Effector memory CD4-positive, alpha-beta T cell (primary cell): ENCODE measurements around the gene UGT1A6.

Source experiments
- DNase-seq, 3 donors: peaks; one replicate each; pipeline ENCODE4 v3.0.0-alpha.2; 2020
- H3K27ac ChIP-seq: 2 replicates; pipeline ENCODE4 v1.7.0; 2013; ENCODE audit warnings: mild to moderate bottlenecking, low read length, moderate library complexity; ENCODE audit not compliant: insufficient read depth, poor library complexity, severe bottlenecking
- H3K27me3 ChIP-seq: replicated peaks from 2 replicates; pipeline ENCODE4 v1.7.0; 2013; ENCODE audit warnings: mild to moderate bottlenecking, low read length; ENCODE audit not compliant: insufficient read depth, control insufficient read depth, poor library complexity, severe bottlenecking
- H3K36me3 ChIP-seq: 2 replicates; pipeline ENCODE4 v1.7.0; 2013; ENCODE audit warnings: mild to moderate bottlenecking, low read length, moderate library complexity; ENCODE audit not compliant: control insufficient read depth, insufficient read depth
- H3K4me1 ChIP-seq: 2 replicates; pipeline ENCODE4 v1.7.0; 2013; ENCODE audit warnings: low read length, mild to moderate bottlenecking; ENCODE audit not compliant: control insufficient read depth, insufficient read depth, poor library complexity, severe bottlenecking
- H3K4me3 ChIP-seq: 2 replicates; pipeline ENCODE4 v1.7.0; 2013; ENCODE audit warnings: low read length, low read depth, mild to moderate bottlenecking; ENCODE audit not compliant: insufficient read depth, poor library complexity, severe bottlenecking
- H3K9me3 ChIP-seq: 2 replicates; pipeline ENCODE4 v1.7.0; 2013; ENCODE audit warnings: mild to moderate bottlenecking, low read length, moderate library complexity; ENCODE audit not compliant: control insufficient read depth

Gene UGT1A6

DNA sequence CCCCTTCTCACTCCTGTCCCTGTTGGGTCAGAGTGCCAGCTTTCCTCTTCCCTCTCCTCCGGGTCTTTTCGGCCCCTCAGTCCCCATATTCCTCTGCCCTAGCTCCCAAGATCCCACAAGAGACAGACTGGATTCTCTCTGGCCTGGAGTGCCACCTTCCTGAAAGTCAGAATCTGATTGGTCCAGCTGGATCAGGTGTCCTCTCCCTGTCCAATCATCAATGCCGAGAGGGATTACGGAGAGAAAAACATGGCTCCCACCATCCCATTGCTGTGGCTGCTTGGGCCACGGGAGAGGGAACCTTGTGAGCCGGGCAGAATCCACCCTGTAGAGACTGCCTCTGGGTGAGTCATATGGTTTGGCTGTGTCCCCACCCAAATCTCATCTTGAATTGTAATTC lies 82.7 kb downstream of the UGT1A6 start:
- H3K9me3 ChIP-seq, result peaks cover 3% of the 10 kb centered on the region
- no peak overlapping the region for H3K27ac ChIP-seq
- no peaks in the 10 kb centered on the region for H3K36me3 ChIP-seq
- no peaks in the 10 kb centered on the region for H3K4me1 ChIP-seq
- no peaks in the 10 kb centered on the region for H3K27me3 ChIP-seq
- no peak for DNase-seq
- no peak overlapping the region for H3K4me3 ChIP-seq

DNA sequence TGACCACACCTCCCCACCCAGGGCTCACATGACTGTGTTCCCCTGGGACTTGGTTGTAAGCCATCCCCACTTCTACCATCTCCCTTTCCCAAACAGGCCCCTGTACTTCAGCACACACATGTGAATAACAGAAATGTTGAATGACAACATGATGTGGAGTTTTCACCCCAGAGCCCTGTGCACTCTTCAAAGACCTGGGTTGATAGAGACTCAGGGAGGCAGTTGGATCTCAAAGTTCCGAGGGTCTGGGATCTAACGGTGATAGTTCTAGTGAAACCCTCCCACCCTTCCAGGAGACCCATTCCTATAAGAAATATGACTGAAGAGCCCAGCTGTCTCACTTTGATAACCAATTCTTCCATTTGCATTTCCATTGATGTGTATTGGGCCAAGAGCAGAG lies 85.3 kb downstream of the UGT1A6 start, which contains the start of gene MROH2A:
Gene MROH2A, plus strand, starts transcription at position 301 of the 400 bp plus-strand sequence. CDS start 1,029 bp downstream, outside the sequence.
- Histone ChIP-seq H3K4me1 (no peaks in the 10 kb centered on the region), H3K27me3 (no peaks in the 10 kb centered on the region), H3K27ac (no peak within 1 kb of the TSS), H3K36me3 (no peaks in the 10 kb centered on the region), H3K4me3 (no peak within 1 kb of the TSS), H3K9me3 (peaks cover 3% of the 10 kb centered on the region)
- DNase-seq, result no peak

DNA sequence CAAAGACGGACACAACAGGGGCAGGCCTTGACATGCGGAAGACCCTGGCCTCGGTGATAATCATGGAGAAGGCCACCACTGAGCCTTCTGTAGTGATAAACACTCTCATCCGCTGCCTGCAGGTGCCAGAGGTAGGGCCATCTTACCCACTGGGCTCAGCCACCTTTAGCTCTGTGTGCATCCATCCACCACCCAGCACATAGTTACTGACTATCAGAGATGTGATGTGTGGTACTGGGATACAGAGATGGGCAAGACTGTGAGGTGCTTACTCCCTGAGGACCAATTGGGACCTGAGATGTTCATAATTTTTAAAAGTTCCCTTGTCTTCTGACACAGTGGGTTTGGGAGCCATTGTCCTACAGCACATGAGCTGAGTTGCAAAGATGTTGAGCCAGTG lies 87.0 kb downstream of the UGT1A6 start:
- Histone ChIP-seq H3K4me3 (no peak overlapping the region), H3K4me1 (no peaks in the 10 kb centered on the region), H3K9me3 (peaks cover 3% of the 10 kb centered on the region), H3K36me3 (no peaks in the 10 kb centered on the region), H3K27ac (no peak overlapping the region), H3K27me3 (no peaks in the 10 kb centered on the region)
- no peak for DNase-seq

DNA sequence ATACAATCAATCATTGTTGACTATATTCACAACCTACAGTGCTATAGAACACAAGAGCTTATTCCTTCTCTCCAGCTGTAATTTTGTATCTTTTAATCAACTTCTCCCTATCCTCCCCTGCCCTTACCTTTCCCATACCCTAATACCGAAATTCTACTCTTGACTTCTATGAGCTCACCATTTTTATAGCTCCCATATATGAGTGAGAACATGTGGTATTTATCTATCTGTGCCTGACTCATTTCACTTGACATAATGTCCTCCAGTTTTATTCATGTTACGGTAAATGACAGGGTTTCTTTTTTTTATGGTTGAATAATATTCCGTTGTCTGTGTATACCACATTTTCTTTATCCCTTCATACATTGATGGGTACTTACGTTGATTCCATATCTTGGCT lies 88.1 kb downstream of the UGT1A6 start:
- no peaks in the 10 kb centered on the region for H3K36me3 ChIP-seq
- H3K27ac ChIP-seq, result no peak overlapping the region
- H3K4me1 ChIP-seq, result no peaks in the 10 kb centered on the region
- H3K9me3 ChIP-seq, result no peaks in the 10 kb centered on the region
- no peak for DNase-seq
- no peaks in the 10 kb centered on the region for H3K27me3 ChIP-seq
- no peak overlapping the region for H3K4me3 ChIP-seq

DNA sequence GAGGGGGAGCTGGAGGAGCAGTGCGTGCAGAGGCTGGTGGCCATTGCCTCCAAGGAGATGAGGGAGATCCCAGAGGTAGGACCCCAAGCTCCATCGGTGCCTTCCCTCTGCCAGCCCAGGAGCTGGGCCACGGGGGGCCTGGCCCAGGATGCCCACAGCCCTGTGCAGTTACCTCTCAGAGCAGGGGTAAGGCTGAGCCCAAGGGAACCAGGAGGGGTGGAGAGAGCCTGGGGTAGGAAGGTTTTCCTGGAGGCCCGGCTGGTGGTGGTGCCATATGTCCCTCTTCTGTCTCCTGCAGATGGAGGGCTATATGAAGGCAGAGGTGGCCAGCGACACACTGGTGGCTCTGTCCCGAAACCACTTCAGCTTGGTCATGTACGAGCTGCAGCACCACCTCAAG lies 96.9 kb downstream of the UGT1A6 start:
- no peaks in the 10 kb centered on the region for H3K9me3 ChIP-seq
- H3K27me3 ChIP-seq, result no peaks in the 10 kb centered on the region
- H3K4me3 ChIP-seq, result no peak overlapping the region
- no peak for DNase-seq
- H3K4me1 ChIP-seq, result no peaks in the 10 kb centered on the region
- H3K27ac ChIP-seq, result no peak overlapping the region
- no peaks in the 10 kb centered on the region for H3K36me3 ChIP-seq

DNA sequence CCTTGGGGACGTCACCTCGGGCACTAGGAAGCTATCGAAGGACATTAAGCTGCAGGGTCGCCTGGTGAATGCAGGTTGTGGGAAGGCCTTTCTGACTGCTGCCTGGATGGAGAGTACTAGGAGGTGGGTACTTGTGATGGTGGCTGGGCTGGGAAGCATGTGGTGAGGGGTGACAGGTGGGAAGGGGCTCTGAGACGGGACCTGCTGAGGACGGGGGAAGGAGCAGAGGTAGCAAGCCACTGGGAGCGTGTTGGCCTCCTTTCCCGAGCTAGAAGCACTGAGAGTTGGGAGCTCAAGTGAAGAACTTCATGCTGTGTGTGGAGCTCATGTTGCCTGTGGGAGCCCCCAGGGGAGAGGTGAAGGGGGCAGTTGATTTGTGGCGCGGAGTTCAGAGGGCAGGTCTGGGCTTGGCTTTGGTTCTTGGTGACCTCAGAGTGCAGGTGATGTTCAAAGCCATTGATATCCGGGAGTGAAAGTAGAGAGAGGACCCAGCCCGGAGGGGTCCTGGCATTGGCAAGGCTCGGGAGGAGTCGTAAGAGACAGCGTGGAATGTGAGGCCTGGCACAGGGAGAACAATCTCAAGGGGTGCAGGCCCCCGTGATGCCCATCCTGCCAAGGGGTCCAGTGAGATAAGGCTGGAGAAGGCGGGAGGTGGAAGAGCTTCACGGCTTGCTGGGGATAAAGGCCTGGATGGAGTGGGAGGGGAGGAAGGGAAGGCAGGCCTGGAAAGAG lies 98.6 kb downstream of the UGT1A6 start:
- no peak for DNase-seq
- Histone ChIP-seq H3K36me3 (no peaks in the 10 kb centered on the region), H3K9me3 (no peaks in the 10 kb centered on the region), H3K4me1 (no peaks in the 10 kb centered on the region), H3K27ac (no peak overlapping the region), H3K4me3 (no peak overlapping the region), H3K27me3 (no peaks in the 10 kb centered on the region)

DNA sequence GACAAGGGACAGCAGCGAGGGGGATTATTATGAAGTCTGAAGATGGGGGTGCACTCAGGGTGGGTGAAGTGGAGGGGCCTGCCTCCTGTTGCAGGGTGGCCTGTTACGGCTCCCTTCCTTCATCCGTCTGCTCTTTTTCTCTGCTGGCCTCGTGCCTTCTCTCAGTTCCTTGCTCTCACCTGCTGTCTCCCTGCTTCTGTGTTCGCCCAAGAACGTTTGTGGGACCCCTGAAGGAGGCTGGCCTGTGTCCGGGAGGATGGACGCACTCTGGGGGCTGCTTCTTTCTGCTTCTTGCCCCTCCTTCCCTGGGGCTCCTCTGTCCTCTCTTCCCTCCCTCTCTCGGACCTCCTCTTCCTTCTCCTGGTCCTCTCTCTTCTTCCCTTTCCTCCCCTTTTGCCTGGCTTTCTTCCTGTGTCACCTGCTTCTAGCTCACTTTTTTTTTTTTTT lies 99.2 kb downstream of the UGT1A6 start:
- Histone ChIP-seq H3K36me3 (no peaks in the 10 kb centered on the region), H3K27me3 (no peaks in the 10 kb centered on the region)
- DNase-seq, result no peak

DNA sequence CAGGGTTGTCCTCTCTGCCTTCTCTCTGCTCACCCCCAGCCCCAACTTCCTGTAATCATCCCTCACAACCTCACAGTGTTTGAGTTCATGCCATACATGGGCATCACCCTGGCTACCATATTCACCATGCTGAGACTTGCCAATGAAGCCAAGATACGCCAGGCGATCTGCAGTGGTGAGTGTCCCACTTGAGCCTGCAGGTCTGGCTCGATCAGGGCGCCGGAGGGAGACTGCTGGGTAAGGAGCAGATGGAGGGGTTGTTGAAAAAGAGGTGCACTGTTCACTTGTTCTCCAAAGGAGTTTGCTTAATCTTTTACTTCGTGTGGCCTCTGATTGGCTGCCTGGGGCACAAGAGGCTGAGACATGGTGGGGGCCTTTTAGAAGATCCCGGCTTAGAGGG lies 100.0 kb downstream of the UGT1A6 start:
- no peaks in the 10 kb centered on the region for H3K36me3 ChIP-seq
- no peak overlapping the region for H3K4me3 ChIP-seq
- H3K4me1 ChIP-seq, result no peaks in the 10 kb centered on the region
- no peak overlapping the region for H3K27ac ChIP-seq
- H3K27me3 ChIP-seq, result no peaks in the 10 kb centered on the region
- no peak for DNase-seq
- no peaks in the 10 kb centered on the region for H3K9me3 ChIP-seq

More for the DNA sequence above, 99.2 kb downstream of the UGT1A6 start:
- Histone ChIP-seq H3K4me3 (no peak overlapping the region), H3K9me3 (no peaks in the 10 kb centered on the region), H3K4me1 (no peaks in the 10 kb centered on the region), H3K27ac (no peak overlapping the region)

DNA sequence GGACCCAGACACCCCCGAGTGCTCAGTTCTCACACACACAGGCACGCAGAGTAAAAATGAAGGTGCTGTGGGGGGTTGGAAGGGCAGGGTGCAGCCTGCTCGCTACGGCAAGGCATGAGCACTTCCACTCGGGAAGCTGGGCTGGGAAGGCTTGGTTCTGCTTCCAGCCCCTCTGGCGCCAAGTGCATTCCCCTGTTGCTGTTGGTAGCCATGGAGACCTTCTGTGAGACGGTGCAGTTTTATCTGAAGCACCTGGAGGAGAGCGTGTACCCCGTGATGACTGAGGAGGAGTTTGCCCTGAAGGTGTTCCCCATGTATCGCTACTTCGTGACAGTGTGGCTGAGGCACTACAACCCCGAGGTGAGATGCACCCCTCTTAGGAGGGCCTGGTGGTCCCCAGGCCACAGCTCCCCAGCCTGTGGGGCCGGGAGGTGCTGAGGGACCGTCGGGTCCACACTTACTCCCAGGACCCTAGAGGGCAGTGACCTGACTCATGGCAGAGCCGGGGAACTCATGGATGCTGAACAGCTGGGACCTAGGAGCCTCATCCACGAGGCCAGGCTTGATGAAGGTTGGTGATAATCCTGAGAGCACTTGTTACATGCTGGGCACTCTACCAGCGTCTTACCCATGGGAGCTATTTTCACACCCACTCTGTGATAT lies 100.9 kb downstream of the UGT1A6 start:
- H3K4me1 ChIP-seq, result no peaks in the 10 kb centered on the region
- no peak overlapping the region for H3K27ac ChIP-seq
- no peaks in the 10 kb centered on the region for H3K36me3 ChIP-seq
- H3K4me3 ChIP-seq, result no peak overlapping the region
- no peaks in the 10 kb centered on the region for H3K27me3 ChIP-seq
- H3K9me3 ChIP-seq, result no peaks in the 10 kb centered on the region
- DNase-seq, result no peak

DNA sequence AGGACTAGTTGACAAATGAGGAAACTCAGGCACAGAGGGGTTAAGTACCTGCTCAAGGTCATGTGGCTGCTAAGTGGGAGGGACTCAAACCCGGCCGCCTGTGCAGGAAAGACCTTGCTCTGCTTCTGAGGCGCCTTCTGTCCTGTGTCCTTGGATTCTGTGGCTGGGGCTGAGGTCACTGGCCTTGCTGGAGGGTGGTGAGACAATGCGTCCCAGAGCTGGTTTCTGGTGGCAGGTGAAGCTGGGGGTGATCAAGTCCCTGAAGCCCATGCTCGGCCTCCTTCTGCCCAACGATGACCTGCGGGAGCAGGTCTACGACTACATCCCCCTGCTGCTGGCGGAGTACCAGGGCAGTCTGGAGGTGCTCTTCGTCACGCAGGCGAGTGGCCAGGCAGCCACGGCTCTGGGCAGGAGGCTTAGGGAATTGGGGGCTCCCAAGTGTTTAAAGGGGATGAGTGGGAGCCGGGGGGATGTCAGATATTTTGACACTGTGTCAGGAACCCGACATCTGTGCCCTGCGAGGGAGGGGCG lies 101.5 kb downstream of the UGT1A6 start:
- no peaks in the 10 kb centered on the region for H3K9me3 ChIP-seq

More for the DNA sequence above, 101.5 kb downstream of the UGT1A6 start:
- no peak for DNase-seq
- H3K27ac ChIP-seq, result no peak overlapping the region
- H3K36me3 ChIP-seq, result no peaks in the 10 kb centered on the region
- no peaks in the 10 kb centered on the region for H3K27me3 ChIP-seq
- H3K4me3 ChIP-seq, result no peak overlapping the region
- no peaks in the 10 kb centered on the region for H3K4me1 ChIP-seq
